T-helper 2 cell treated with Interferon-gamma antibody and Interleukin-4, amounts not matched to agents 5 μg/mL and 100 μg/mL, for 36 hours (primary cell): ENCODE data around the gene CCL18.
"Not testable (repeated sequence)": the region's sequence is repeated elsewhere in the genome, so short reads cannot be mapped to it uniquely, and the experiment has no call there.

Experiments used
- DNase-seq: peaks from one replicate; pipeline ENCODE4 v3.0.0; 2021; ENCODE audit warnings: low spot score
- H3K27ac Mint-ChIP-seq: one replicate; pipeline ENCODE4 v1.8.0; 2021; ENCODE audit warnings: mild to moderate bottlenecking, mixed read lengths
- H3K27me3 Mint-ChIP-seq: one replicate; pipeline ENCODE4 v1.8.0; 2021; ENCODE audit warnings: low read depth, mixed read lengths
- H3K36me3 Mint-ChIP-seq: one replicate; pipeline ENCODE4 v1.8.0; 2021; ENCODE audit warnings: low read depth, mixed read lengths
- H3K4me1 Mint-ChIP-seq: one replicate; pipeline ENCODE4 v1.8.0; 2021; ENCODE audit warnings: low read depth, mixed read lengths
- H3K4me3 Mint-ChIP-seq: one replicate; pipeline ENCODE4 v1.8.0; 2022; ENCODE audit warnings: mild to moderate bottlenecking, moderate library complexity, mixed read lengths
- H3K9me3 Mint-ChIP-seq: one replicate; pipeline ENCODE4 v1.8.0; 2021; ENCODE audit warnings: mixed read lengths

Gene CCL18

GRCh38 chr17:36118477-36119353 is 54.6 kb downstream of the CCL18 start:
- Mint-ChIP-seq H3K4me1 (no peaks in the 10 kb centered on the region), H3K36me3 (no peaks in the 10 kb centered on the region), H3K4me3 (no peak overlapping the region), H3K27me3 (peaks cover 2% of the 10 kb centered on the region), H3K27ac (no peak overlapping the region), H3K9me3 (peaks cover 5% of the 10 kb centered on the region)
- DNase-seq = no peak

- no peak for DNase-seq
- peaks cover 2% of the 10 kb centered on the region for H3K27me3 Mint-ChIP-seq
- H3K4me1 Mint-ChIP-seq = no peaks in the 10 kb centered on the region
- no peak overlapping the region for H3K4me3 Mint-ChIP-seq
- peaks cover 5% of the 10 kb centered on the region for H3K9me3 Mint-ChIP-seq
- H3K36me3 Mint-ChIP-seq = no peaks in the 10 kb centered on the region
- no peak overlapping the region for H3K27ac Mint-ChIP-seq
Measured at GRCh38 chr17:36120221-36120620, 56.1 kb downstream of the CCL18 start.

GRCh38 chr17:36121099-36121498 is 57.0 kb downstream of the CCL18 start:
- H3K9me3 Mint-ChIP-seq = peaks cover 12% of the 10 kb centered on the region
- not testable (repeated sequence) for H3K4me1 Mint-ChIP-seq, DNase-seq, H3K4me3 Mint-ChIP-seq, H3K27me3 Mint-ChIP-seq, H3K36me3 Mint-ChIP-seq, H3K27ac Mint-ChIP-seq
